C4-2B (cell line): ENCODE measurements around the gene HS3ST5.
"Not testable (repeated sequence)": the region's sequence is repeated elsewhere in the genome, so short reads cannot be mapped to it uniquely, and the experiment has no call there.

Experiments
- H3K27ac ChIP-seq: fragments of 450-650 bp; 2 replicates; pipeline ENCODE4 v1.5.1; 2017
- ZFX ChIP-seq: fragments of 450-650 bp; IDR thresholded peaks from 2 replicates; pipeline ENCODE4 v1.6.1; 2017
- TF ChIP-seq, protein P1 (sequence below): fragments of 450-650 bp; conservative IDR thresholded peaks from 2 replicates; pipeline ENCODE4 v1.5.1; 2017; ENCODE audit warnings: mild to moderate bottlenecking

The HS3ST5 gene

DNA sequence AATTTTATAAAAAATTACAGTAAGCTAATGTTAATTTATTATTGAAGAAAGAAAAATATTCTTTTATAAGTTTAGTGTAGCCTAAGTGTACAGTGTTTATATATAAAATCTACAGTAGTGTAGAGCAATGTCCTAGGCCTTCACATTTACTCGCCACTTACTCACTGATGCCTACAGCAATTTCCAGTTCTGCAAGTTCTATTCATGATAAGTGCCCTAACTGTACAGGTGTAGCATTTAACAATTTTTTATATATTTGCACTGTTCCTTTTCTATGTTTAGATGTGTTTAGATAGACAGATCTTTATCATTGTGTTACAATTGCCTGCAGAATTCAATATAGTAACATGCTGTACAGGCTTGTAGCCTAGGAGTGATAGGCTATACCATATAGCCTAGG lies 291.8 kb downstream of the HS3ST5 start:
- no peak overlapping the region for H3K27ac ChIP-seq
- TF ChIP-seq ZFX, result no peak
- TF ChIP-seq, protein P1, sequence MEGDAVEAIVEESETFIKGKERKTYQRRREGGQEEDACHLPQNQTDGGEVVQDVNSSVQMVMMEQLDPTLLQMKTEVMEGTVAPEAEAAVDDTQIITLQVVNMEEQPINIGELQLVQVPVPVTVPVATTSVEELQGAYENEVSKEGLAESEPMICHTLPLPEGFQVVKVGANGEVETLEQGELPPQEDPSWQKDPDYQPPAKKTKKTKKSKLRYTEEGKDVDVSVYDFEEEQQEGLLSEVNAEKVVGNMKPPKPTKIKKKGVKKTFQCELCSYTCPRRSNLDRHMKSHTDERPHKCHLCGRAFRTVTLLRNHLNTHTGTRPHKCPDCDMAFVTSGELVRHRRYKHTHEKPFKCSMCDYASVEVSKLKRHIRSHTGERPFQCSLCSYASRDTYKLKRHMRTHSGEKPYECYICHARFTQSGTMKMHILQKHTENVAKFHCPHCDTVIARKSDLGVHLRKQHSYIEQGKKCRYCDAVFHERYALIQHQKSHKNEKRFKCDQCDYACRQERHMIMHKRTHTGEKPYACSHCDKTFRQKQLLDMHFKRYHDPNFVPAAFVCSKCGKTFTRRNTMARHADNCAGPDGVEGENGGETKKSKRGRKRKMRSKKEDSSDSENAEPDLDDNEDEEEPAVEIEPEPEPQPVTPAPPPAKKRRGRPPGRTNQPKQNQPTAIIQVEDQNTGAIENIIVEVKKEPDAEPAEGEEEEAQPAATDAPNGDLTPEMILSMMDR, result no peak

DNA sequence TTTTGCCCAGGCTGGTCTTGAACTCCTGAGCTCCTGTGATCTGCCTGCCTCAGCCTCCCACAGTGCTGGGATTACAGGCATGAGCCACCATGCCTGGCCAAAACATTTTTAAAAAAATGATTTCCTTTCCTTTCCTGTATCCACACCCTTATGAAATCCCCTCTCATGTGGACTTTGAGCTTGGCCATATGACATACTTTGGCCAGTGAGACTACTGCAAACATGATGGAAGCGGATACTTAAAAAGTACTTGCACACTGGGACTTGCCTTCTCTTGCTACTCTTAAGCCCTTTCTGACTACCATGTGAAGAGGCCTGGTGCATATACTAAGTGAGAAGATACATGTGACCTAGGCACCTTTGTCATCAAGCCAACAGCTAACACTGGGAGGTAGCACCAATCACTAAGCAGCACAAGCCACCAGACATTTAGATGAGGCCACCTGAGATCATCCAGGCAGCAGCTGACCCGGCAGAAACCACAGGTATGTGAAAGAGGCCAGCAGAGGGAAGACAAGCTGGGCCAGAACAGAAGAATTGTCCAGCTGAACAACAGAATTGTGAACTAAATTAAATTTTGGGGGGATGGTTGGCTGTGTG lies 293.4 kb downstream of the HS3ST5 start:
- TF ChIP-seq ZFX, result no peak
- TF ChIP-seq, protein P1, result no peak
- peak overlapping the region; percentile 26; the same call in 1 of the 2 replicates for H3K27ac ChIP-seq

DNA sequence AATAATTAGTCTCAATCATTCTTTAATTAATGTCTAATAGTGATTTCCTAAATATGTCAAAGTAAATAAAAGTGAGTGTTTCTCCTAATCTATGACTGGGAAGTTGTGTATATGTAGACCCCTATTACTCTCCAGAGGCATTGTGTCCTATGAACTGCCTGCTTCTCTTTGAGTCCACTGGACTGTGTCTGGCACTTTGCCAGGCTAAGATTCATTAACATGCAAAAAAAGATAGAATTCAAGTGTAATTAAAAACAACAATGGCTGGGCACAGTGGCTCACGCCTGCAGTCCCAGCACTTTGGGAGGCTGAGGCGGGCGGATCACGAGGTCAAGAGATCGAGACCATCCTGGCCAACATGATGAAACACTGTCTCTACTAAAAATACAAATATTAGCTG lies 298.3 kb downstream of the HS3ST5 start:
- not testable (repeated sequence) for H3K27ac ChIP-seq

DNA sequence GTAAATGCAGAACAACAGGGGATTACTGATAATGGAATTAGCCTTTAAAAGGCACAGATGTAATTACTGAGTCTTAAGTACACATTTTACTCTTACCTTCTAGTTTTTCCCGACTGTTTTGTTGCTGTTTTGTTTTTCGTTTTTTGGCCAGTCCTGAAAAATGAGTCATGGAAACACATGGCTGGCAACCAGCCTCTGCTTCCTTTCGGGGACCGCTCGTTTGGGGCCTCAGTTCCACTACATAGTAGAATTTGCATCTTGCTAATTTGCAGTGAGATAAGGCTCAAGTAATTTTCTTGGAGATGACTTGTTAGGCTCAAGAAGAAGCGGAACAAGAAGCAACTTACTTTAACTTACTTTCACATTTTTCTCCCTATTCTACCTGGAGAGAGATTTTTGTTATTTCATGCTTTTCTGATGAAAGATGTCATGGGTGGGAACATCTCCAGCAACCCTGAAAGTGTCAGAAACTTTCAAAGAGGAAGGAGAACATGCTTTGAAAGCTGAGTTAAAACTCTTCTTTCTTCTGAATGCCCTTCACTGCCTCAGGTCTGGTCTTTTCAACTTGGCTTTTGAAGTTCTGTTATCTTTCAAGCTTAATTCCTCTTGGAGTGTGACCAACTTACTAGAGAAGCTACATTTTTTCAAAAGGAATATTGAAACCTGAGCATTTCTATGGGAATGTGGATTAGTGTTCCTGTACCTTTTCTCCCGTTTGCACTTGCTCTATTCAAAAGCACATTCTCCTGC lies 300.4 kb downstream of the HS3ST5 start:
- TF ChIP-seq ZFX, result no peak
- TF ChIP-seq, protein P1, result no peak
- H3K27ac ChIP-seq, result no peak overlapping the region

DNA sequence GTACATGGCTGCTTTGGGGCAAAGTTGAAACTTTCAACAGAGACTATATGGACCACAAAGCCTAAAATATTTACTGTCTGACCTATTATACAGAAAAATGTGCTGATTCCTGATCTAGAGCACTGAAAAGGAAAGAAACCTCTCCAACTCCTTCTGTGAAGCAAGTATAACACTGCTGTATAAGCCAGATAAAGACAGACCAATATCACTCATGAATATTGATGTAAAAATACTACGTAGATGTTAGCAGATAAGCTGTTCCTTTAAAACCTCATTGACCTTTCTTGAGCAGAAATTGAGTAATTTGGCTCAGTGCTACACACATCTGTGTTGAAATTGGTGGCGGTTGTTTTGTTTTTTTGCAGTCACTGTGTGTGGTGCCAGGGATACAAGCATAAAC lies 302.0 kb downstream of the HS3ST5 start:
- no peak overlapping the region for H3K27ac ChIP-seq
- TF ChIP-seq, protein P1, result no peak
- TF ChIP-seq ZFX, result no peak

DNA sequence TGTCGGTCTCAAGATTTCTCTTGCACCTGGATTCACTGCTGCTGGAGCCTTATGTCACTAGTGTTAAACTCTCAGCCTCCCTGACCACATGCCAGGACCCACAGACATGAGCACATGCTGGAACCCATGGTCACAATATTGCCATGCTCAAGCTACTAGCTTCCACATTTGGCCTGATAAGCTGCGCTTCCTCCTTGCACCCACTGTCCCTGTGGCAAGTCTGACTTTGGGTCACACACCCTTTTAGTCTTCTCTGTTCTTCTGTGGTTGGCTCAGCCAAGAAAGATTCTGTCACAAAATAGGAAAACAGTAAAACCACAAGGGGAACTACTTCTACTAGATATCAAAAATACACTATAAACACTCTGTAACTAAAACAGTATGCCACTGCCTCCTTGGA lies 303.0 kb downstream of the HS3ST5 start:
- TF ChIP-seq ZFX, result no peak
- TF ChIP-seq, protein P1, result no peak
- no peak overlapping the region for H3K27ac ChIP-seq

DNA sequence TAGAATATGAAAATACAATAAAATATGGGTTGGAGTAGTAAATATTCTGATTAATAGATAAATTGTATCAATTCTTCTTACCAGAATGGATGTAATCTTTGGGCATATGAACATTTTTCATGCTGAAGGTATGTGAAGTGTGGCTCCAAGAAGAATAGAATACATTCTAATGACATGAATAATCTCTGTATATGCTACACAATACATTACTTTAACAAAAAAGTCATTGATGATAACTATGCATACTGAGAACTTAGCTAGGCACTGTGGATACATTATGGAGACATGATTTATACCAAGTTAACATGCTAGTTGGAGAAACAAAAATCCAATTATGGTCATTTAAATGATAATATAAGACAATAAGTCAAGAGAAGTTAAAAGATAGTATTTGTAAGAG lies 309.2 kb downstream of the HS3ST5 start:
- TF ChIP-seq, protein P1, result no peak
- no peak for TF ChIP-seq ZFX
- no peak overlapping the region for H3K27ac ChIP-seq

DNA sequence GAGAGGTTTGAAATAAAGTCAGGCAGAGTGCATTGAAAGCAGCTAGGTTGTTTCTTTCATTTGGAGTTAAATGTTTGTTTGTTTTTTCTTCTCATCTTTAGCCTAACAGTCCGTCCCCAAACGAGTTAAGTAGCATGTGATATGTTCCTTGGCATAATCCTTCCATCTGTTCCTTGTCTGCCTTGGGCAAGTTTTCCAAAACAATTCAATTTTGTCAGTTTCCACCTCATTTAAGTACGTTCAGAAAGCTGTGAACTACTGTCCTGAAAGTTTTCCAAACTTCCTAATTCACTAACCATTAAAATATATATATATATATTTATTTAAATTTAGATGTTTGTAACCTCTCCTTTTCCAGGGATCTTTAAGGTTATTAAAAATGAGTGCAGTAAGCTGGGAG lies 310.1 kb downstream of the HS3ST5 start:
- TF ChIP-seq ZFX, result no peak
- TF ChIP-seq, protein P1, result no peak

More for the DNA sequence above, 310.1 kb downstream of the HS3ST5 start:
- H3K27ac ChIP-seq, result no peak overlapping the region
